Left forelimb (tissue), 1 donor: Measurements from ENCODE around the gene SECISBP2.
A peak's percentile ranks its signal among the peaks of the same experiment; 100 is the strongest.
"Not testable (repeated sequence)": the region's sequence is repeated elsewhere in the genome, so short reads cannot be mapped to it uniquely, and the experiment has no call there.

ENCODE experiments used
- DNase-seq: peaks from one replicate; pipeline ENCODE4 v3.0.0-alpha.2; 2018; ENCODE audit warnings: low spot score

Gene SECISBP2

DNA sequence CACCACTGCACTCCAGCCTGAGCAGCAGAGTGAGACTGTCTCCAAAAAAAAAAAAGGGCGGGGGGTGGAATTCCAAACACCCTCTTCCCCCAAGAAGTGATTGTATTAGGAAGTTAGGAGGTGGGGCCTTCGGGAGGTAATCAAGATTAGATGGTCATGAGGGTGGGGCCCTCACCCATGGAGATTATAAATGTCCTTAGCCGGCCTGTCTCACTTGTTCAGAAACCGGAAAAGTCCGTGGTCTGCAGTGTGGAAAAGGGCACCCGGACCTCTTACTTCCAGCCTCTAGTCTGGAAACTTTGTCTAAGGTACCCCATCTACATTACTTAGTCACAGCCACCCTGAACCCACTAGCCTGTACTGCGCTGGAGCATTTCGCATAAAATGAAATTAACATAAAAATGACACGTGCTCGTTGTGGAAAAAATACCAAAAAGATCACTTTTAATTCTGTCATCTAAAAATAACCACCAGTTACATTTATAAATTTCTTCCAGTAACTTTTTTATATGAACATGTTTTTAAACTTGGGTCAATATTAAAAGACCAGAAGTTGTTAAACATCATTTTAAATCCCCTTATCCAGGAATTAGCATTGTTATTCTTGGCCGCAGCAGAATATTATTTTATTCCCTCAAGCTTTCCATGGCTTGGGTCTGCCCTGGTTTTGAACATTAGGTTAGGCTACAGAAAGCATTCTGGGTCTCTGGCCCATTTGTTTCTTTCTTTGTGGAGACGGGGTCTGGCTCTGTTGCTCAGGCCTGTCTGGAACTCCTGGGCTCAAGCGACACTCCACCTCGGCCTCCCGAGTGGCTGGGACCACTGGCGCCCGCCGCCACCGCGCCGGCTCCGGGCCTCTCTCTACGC lies 8.5 kb upstream of the SECISBP2 start:
- DNase-seq = no peak

DNA sequence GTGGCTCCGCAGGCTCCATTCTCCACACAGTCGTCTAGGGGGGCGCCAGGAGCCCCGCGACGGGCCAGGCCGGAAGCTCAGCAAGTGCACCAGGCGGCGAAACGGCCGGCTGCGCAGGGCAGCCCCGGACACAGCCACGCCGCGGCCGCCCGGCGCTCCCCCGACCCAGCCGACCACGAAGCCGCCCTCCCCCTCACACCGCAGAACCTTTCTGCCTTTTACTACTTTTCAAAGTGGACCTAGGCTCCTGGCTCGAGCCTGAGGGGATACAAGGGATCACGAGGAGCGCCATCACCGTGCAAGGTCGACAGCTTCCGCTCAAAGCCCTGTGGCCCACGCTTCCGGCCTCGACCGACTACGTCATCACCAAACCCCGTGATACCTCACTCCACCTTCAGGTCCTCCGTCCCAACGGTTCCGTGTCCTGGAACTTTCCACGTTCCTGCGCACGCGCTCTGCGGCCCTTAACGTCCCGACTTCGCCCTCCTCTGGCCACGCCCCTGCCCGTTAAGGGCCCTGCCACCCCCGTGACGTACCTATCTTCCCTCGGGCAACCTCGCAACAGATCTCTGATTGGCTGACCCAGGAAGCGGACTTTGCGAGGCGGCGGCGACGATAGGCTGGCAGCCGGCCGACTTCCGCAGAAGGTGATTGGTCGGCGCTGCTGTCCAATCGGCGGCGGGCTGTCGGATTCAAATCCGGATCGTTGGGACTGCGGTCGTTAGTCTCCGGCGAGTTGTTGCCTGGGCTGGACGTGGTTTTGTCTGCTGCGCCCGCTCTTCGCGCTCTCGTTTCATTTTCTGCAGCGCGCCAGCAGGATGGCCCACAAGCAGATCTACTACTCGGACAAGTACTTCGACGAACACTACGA lies 7.6 kb upstream of the SECISBP2 start, which contains the start of gene CKS2:
Gene CKS2 (plus strand): TSS at position 721 of the 871 bp plus-strand sequence. CDS start 98 bp downstream, at position 819.
- peak; percentile 100 for DNase-seq

DNA sequence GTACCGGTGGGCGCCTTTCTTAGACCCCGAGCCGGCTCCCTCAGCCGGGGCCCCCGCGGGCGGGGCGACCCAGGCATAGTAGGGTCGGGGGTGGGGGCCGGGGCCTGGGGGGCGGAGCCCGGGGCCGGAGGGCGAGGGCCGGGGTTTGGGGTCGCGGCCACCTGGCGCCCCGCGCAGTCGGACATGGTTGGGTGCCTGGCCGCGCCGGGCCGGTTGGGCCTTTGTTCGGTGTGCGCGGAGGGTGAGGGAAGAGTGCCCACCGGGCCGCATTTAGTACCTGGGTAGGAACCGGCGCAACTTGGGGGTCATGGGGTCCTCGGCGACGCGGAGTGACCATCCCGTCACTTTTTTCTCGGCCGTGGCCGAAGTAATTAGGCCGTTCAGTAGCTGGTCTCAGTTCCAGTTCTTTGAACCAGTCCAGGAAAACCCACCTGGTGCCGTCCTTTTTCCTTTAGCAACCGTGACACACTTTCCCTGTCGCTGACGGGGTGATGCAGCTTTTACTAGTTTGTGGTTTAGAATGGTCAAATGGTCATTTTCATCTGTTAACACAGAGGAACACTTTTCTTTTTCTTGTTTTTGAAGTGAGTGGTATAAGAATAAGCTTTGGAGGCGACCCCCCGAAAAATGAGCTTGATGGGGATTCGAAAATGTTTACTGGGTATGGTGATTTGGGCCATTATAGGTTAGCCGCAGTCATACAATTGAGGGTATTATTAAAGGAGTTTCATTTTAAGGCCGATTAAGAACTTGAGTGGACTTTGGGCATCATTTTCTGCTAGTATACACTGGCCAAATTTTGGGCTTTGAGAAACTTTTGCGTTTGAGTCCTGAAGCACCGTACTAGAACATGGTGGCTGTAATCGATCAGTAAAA lies 6.7 kb upstream of the SECISBP2 start:
- no peak for DNase-seq

DNA sequence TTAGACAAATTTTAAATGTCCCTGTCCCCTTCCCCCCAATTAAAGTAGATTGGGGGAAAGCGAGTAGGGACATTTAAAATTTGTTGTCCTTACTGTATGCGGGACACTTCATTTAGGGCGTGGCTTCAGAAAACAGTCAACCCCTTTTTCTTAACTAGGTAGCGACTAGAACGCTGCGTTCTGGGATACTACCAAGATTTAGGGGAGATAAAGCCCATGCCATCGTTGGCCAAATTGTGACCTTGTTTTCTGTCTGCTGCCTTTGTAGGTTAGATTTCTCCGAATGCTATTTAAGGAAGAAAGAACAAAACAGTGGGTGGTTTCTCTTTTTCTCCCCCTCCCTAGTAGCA lies 6.1 kb upstream of the SECISBP2 start:
- no peak for DNase-seq

DNA sequence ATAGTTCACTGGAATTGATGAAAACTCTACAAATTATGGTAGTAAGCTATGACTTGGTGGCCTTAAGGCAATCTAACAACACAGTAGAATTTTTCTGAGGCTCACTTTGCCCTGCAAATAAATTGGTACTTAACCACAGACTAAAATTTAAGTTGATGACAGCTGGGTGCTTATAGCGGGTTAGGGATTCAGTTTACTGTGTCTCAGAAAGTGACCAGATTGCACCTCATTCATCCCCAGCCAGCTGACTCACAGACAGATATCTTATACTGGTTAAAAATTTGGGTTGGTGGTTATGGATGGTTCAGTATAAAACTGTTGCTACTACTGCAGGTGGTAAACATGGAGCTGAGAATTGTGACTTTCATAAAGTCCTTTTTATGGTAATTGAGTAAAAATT lies 4.5 kb upstream of the SECISBP2 start:
- DNase-seq = no peak

DNA sequence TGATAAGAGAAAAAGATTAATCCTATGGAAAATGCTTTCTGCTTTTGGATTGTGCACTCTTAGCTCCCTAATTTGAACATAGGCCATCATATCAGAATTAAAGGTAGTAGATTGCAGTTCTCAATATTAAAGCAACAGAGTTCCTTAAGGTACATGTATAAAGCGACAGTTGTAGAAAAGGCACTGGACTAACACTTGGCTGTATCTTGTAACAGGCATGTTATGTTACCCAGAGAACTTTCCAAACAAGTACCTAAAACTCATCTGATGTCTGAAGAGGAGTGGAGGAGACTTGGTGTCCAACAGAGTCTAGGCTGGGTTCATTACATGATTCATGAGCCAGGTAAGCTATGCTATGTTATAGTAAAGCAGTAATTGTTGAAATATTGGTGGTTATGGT lies 3.3 kb upstream of the SECISBP2 start:
- DNase-seq = no peak

DNA sequence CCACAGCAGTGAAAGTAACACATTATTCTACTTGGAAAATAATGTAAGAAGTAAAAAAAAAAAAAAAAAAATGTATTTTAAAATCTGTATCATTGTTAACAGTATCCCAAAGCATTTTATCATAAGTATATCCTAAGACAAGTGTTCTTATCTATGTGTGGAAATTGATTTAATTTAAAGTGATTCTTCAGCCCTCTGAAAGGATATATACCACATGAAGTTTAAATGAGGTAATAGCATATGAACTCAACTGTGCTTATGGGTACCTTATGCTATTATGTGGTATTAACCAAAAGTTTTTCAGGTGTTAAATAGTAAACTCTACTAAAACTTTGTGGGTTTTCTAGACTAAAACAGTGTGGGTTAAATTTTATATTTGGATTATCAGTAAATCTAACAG lies 2.8 kb upstream of the SECISBP2 start:
- no peak for DNase-seq

DNA sequence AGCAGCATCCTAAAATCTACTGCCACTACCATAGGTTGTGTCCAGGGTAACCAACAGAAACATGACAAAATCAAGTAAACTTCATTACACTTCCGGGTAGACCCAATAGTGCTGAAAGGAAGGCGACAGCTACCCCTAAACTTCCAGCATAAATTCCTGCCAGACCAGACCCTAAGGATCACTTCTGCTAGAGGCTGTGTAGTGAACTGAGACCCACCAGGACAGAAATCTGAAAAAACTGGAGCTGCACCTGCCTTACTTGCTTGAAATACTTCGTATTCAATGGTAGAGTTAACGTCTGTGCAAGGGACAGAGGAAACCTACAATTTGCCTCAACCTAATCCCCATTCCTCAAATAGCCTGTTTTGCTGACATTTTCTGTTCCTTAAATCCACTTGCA lies 1.0 kb upstream of the SECISBP2 start:
- DNase-seq = no peak

DNA sequence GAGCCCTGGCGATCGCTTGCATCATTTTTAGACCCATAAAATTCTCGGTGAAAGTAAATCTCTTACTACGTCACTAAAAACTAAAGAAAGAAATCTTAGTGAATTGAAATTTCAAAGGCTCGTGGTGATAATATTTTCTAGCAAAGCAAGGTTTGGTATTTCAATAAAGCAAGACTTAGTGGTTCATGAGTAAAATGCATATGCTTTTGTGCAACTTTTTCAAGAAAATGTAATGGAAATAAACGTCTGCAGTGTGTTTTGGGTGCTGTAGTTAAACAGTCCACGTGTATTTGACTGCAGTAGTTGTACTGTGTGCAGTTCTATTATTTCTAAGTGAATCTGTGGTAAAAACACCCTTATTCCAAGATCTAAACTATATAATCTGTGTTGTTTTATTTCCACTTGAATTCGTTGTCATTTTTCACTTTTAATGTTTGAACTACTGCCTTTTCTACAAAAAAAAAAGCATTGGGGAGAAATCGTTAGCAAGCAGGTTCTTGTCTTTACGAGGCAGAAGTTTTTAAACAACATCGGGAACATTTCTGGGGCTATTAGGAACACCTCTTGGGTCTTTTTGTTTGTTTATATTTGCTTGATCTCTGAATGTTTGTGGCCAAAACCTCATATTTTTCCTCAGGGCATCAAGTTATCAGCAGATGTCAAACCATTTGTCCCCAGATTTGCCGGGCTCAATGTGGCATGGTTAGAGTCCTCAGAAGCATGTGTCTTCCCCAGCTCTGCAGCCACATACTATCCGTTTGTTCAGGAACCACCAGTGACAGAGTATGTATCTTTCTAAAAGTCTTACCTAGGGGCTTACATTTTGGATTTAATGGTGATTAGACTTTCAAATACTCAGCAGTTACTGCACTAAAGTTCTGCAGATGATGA lies 960 bp downstream of the SECISBP2 start:
- DNase-seq = no peak

DNA sequence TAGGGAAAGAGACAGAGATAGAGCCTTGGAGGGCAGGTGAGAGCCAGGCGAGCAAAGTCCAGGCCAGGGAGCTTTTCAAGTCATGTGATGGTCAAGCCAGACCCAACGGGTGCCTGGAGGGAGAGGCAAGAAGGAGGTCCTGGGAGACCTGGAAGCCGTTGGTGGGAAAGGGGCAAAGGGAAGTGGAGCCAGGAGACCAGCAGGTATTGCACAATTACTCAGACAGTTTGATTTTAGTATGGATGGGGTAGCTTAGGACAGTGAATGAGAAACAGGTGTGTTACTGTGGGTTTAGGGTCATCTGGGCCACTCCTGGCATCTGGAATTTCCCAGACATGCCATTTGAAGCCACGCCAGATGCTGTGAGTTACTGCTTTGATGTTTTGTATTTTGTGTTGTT lies 5.1 kb downstream of the SECISBP2 start:
- no peak for DNase-seq

DNA sequence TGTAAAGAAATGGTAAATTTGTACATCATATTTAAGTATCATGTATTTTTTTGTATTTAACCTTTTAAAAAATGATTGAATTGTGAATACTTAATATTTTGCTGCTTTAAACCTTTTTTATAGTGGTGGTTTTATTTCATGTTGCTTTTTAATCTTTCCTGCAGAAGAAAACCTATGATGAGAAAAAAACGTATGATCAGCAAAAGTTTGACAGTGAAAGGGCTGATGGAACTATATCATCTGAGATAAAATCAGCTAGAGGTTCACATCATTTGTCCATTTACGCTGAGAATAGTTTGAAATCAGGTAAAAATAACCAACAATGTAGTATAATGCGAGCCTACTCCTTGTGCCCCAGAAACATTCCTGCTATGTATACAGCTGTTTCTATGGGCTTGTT lies 7.4 kb downstream of the SECISBP2 start:
- DNase-seq = no peak

DNA sequence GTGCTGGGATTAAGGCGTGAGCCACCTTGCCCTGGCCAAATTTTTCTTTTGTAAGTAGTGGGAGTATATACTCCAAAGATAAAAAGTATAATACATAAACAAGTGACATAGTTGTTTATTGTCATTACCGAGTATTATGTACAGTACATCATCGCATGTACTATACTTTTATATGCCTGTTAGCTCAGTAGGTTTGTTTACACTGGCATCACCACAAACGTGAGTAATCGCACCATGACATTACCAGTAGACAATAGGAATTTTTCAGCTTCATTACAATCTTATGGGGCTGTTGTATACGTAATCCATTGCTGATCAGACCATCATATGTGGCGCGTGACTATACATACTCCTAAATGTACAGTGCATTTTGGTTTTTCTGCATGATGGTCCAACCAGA lies 9.8 kb downstream of the SECISBP2 start:
- no peak for DNase-seq

DNA sequence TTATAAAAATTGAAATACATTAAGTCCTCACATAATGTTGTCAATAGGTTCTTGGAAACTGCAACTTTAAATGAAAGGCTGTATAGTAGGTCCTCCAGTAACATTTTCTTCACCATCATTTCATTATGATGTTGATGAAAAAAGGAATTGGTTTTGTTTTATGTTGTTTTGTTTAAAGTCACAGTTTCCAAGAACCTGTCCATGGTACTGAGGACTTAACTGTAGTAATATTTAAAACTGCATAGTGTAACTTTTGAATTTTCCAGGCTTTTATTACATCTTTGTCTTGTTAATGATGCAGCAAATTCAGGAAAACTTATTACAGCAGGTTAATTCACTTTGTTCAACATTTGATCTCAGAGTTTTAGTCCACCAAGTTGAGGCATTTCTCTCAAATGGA lies 11.6 kb downstream of the SECISBP2 start:
- no peak for DNase-seq

DNA sequence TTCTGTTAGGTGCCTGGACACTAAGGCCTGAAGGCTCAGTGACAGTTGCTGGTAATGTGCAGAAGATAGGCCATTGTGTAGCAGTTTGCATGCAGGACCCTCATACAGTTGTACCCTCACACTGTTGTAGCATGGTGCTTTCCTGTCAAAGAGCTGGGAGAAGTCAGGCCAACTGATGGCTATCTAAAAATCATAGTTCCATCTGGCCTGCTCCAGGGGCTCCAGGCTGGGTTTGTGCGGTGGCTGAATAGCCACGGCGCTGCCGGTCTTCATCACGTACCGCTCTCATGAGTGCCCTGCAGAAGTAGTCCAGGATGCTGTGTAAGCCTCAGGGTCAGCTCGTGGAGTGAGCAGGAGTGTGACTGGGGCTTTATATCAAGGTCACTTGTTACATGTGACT lies 12.2 kb downstream of the SECISBP2 start:
- DNase-seq = no peak

DNA sequence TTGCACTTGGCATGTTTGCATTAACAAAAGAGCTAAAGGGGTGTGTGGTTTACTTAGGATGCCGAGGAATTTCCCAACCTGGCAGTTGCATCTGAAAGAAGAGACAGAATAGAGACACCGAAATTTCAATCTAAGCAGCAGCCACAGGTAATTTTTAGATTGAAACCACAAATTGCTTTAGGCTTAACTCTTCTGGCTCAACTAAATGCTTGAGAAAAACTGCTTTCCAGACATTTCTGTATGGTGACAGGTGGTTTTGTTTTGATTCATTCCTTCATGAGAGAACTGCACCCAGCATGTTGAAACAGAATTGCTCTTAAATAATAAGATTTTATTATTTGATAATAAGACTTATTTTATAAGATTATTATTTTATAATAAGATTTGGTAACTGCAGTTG lies 21.5 kb downstream of the SECISBP2 start:
- DNase-seq = no peak

DNA sequence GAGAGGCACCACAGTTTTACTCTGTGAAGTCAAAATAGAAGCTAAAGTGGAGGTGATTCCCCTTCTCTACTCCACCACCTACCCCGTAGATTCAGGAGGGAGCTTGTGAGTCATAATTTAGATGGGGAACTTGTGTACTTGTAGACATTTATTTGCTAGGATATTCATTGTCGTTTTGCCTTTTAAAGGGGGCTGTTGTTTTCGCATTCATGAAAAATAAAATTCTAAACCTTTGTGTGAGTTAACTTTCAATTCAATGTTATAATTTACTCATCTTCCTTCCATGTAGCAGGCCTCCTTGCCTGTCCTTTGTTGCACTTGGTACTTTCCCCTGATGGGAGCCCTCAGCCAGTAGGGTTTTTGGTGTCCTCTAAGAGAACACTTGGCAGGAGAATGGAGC lies 22.0 kb downstream of the SECISBP2 start:
- no peak for DNase-seq

DNA sequence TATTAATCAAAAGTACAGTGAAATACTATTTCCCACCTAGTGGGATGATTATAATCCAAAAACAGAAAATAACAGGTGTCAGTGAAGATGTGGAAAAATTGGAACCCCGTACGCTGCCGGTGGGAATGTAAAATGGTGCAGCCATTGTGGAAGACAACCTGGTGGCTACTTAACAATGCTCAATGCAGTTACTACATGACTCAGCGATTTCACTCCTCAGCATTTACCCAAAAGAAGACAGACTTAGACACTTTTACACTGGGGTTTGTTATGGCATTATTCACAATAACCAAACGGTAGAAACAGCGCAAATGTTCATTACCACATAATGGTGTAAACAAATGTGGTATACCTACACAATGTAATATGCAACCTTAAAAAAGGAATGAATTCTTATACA lies 23.9 kb downstream of the SECISBP2 start:
- no peak for DNase-seq

DNA sequence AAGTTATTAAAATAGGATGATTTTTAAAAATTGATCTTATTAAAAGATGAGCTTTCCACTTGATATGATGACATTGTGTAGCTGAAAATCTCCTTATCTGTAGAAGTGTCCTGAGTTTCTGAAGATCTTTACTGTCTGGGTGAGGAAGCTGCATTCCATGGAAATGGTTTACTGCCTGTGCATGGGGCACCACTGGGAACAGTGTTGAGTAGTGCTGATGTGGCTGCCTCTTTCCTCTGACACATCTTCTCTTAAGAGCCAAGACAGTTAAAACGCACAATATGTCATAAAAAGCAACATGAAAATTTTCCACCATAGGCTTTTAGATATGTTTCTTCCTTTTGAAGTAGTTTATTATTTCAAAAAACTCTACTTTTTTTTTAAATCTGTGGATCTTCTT lies 24.6 kb downstream of the SECISBP2 start:
- no peak for DNase-seq

DNA sequence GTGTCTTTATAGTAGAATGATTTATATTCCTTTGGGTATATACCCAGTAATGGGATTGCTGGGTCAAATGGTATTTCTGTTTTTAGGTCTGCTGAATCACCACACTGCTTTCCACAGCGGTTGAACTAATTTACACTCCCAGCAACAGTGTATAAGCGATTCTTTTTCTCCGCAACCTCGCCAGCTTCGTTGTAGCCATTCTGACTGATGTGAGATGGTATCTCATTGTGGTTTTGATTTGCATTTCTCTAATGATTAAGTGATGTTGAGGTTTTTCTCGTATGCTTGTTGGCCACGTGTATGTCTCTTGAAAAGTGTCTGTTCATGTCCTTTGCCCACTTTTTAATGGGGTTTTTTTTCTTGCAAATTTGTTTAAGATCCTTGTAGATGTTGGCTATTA lies 25.5 kb downstream of the SECISBP2 start:
- DNase-seq = not testable (repeated sequence)

DNA sequence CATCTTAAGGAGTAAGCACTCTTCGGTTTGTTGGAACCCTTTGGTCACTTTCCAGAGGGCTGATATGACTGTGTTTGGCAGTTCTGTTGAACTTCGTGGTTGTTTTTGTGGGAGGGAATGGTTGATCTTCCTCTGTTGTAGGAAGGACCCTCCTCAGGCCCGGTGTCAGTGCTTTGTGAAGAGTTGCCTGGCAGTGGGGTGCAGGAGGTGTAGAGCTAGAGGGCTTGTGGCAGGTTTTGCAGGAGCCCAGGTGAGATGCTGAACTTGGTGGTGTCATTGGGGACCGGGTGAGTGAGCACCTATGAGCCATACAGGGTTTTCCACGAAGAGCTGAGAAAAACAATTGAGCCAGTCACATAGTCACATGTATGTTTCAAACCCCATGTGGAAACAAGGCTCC lies 27.2 kb downstream of the SECISBP2 start:
- DNase-seq = no peak

DNA sequence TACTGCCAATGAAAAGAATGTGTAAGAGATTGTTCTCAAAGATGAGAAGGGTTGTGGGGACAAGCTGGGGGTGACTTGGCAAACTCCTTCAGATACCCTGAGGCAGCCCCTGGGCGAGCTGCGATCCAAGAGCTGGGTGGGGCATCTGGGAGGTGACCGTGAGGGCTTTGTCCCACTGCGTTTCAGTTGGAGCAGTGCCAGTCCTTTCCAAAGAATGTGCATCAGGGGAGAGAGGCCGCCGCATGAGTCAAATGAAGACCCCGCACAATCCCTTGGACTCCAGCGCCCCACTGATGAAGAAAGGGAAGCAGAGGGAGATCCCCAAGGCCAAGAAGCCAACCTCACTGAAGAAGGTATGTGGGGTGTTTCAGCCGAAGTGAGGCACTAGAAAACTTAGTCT lies 28.4 kb downstream of the SECISBP2 start:
- DNase-seq = no peak
